ENCODE results near the gene ZNF436.

The ZNF436 gene

DNA sequence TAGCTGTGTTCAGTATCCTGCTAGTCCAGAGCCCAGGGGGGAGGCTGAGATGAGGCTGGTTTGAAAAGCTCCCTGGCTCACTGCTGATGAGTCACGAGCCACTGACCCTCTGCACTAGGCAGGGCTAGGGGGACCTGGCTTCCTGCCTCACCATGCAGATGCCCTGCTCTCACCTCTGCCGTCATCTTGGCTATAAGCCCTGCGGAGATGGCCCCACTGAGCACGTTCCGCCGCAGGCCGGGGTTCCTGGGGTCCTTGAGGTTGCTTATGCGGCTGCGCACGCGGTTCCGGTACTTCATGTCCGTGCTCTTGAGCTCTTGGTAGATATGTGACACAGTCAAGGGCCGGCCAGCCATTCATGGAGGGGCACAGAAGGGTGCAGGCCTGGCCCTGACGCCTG, 24.1 kb upstream of the ZNF436 start:
- H3K18ac ChIP-seq (ENCODE audit: low read depth in 1 of 2, low read length in 2 of 2): peak overlapping the region; percentile 92 to 94
- peak overlapping the region; percentile 84 for H3K9ac ChIP-seq (ENCODE audit: low read length)
- H3K79me1 ChIP-seq (replicated peaks; ENCODE audit: low read length, poor library complexity, severe bottlenecking): no peaks in the 10 kb centered on the region
- peak overlapping the region; percentile 89 for H3K27ac ChIP-seq (ENCODE audit: low read length, poor library complexity, severe bottlenecking)
- H4K91ac ChIP-seq (ENCODE audit: low read length): peak overlapping the region; percentile 99
- peak overlapping the region; percentile 12 for H2BK15ac ChIP-seq (ENCODE audit: low read depth, poor library complexity, severe bottlenecking)
- H3K4me2 ChIP-seq (ENCODE audit: low read length, poor library complexity, severe bottlenecking): no peak overlapping the region
- peak overlapping the region; percentile 67 for H2BK120ac ChIP-seq (ENCODE audit: low read depth, low read length)
- peak overlapping the region; percentile 59 for H2BK5ac ChIP-seq (ENCODE audit: low read depth, low read length, poor library complexity, severe bottlenecking)
- H3K4me1 ChIP-seq (ENCODE audit: control insufficient read depth, insufficient read depth, low read depth, low read length): peaks cover 14% of the 10 kb centered on the region
- H3K27me3 ChIP-seq (ENCODE audit: control insufficient read depth in 1 of 2, insufficient read depth in 1 of 2, low read length in 2 of 2): no peaks in the 10 kb centered on the region
- H2AFZ ChIP-seq (ENCODE audit: low read depth, low read length): no peak overlapping the region
- H3K14ac ChIP-seq (ENCODE audit: low read length in 2 of 2): no peak overlapping the region
- peak overlapping the region; percentile 91 for H4K8ac ChIP-seq (ENCODE audit: low read length)
- peak overlapping the region; percentile 77 to 96 for H3K4ac ChIP-seq (ENCODE audit: low read depth in 1 of 2, low read length in 2 of 2)
- peak overlapping the region in 1 of 2 experiments; percentile 30 for H3K4me3 ChIP-seq (ENCODE audit: insufficient read depth in 1 of 2, low read depth in 1 of 2, low read length in 2 of 2)
- H3K36me3 ChIP-seq (ENCODE audit: control insufficient read depth in 1 of 2, insufficient read depth in 2 of 2, low read depth in 1 of 2, low read length in 2 of 2): peaks cover 0 to 30% of the 10 kb centered on the region in 2 experiments
- H3K23ac ChIP-seq (ENCODE audit: low read length in 2 of 2): no peak overlapping the region
- H2AK5ac ChIP-seq (ENCODE audit: low read length, severe bottlenecking): peak overlapping the region; percentile 74
- no peaks in the 10 kb centered on the region for H3K9me3 ChIP-seq (ENCODE audit: control insufficient read depth, low read length)
- 16% methylated on average over 15 of the region's 15 CpGs for whole genome bisulfite sequencing
- peak overlapping the region; percentile 69 to 100 for H2BK12ac ChIP-seq (ENCODE audit: low read length in 2 of 2)
- DNase-seq: peak; percentile 95

GRCh38 chr1:23392125-23392855, 22.7 kb upstream of the ZNF436 start:
- Histone ChIP-seq H3K4me3 (ENCODE audit: insufficient read depth in 1 of 2, low read depth in 1 of 2, low read length in 2 of 2) (no peak overlapping the region), H4K91ac (ENCODE audit: low read length) (peak overlapping the region; percentile 95), H3K4me1 (ENCODE audit: control insufficient read depth, insufficient read depth, low read depth, low read length) (peaks cover 14% of the 10 kb centered on the region), H3K79me1 (replicated peaks; ENCODE audit: low read length, poor library complexity, severe bottlenecking) (no peaks in the 10 kb centered on the region), H4K8ac (ENCODE audit: low read length) (peak overlapping the region; percentile 5), H3K23ac (ENCODE audit: low read length in 2 of 2) (no peak overlapping the region), H3K14ac (ENCODE audit: low read length in 2 of 2) (peak overlapping the region in 1 of 2 experiments; percentile 55), H2BK5ac (ENCODE audit: low read depth, low read length, poor library complexity, severe bottlenecking) (no peak overlapping the region), H2BK12ac (ENCODE audit: low read length in 2 of 2) (peak overlapping the region; percentile 38 to 98), H3K9ac (ENCODE audit: low read length) (no peak overlapping the region), H2BK120ac (ENCODE audit: low read depth, low read length) (no peak overlapping the region), H3K27ac (ENCODE audit: low read length, poor library complexity, severe bottlenecking) (no peak overlapping the region), H3K27me3 (ENCODE audit: control insufficient read depth in 1 of 2, insufficient read depth in 1 of 2, low read length in 2 of 2) (no peaks in the 10 kb centered on the region), H2AFZ (ENCODE audit: low read depth, low read length) (no peak overlapping the region), H2AK5ac (ENCODE audit: low read length, severe bottlenecking) (peak overlapping the region; percentile 13), H3K9me3 (ENCODE audit: control insufficient read depth, low read length) (no peaks in the 10 kb centered on the region), H3K36me3 (ENCODE audit: control insufficient read depth in 1 of 2, insufficient read depth in 2 of 2, low read depth in 1 of 2, low read length in 2 of 2) (peaks cover 0 to 27% of the 10 kb centered on the region in 2 experiments), H2BK15ac (ENCODE audit: low read depth, poor library complexity, severe bottlenecking) (no peak overlapping the region), H3K18ac (ENCODE audit: low read depth in 1 of 2, low read length in 2 of 2) (peak overlapping the region; percentile 3 to 90), H3K4me2 (ENCODE audit: low read length, poor library complexity, severe bottlenecking) (no peak overlapping the region), H3K4ac (ENCODE audit: low read depth in 1 of 2, low read length in 2 of 2) (peak overlapping the region in 1 of 2 experiments; percentile 5)
- 76% methylated on average over 1 of the region's 2 CpGs for WGBS
- peak; percentile 24 for DNase-seq

DNA sequence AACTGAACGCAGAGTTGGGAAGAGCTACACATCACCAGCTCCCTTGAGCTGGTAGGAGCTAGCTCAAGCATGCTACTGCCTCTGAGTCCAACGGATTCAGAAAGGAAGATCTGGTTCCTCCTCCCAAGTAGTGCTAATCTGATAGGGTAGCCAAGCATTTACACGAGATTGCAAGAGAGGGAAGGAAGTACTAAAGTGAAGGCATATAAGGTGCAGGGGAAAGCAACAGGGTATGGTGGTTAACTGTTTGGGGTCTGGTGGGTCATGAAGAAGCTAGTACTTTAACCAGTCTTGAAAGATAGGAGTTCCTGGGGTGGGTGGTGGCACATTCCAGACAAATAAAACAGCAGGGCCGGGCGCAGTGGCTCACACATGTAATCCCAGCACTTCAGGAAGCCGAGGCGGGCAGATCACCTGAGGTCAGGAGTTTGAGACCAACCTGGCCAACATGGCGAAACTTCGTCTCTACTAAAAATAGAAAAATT, 20.2 kb upstream of the ZNF436 start:
- no peak overlapping the region for H3K4me3 ChIP-seq (ENCODE audit: insufficient read depth in 1 of 2, low read depth in 1 of 2, low read length in 2 of 2)
- H3K36me3 ChIP-seq (ENCODE audit: control insufficient read depth in 1 of 2, insufficient read depth in 2 of 2, low read depth in 1 of 2, low read length in 2 of 2): peaks cover 4 to 23% of the 10 kb centered on the region in 2 experiments
- H2BK15ac ChIP-seq (ENCODE audit: low read depth, poor library complexity, severe bottlenecking): no peak overlapping the region

GRCh38 chr1:23387494-23387893, 17.9 kb upstream of the ZNF436 start:
- no peak overlapping the region for H3K4me2 ChIP-seq (ENCODE audit: low read length, poor library complexity, severe bottlenecking)
- H2BK15ac ChIP-seq (ENCODE audit: low read depth, poor library complexity, severe bottlenecking): no peak overlapping the region
- no peak overlapping the region for H3K27ac ChIP-seq (ENCODE audit: low read length, poor library complexity, severe bottlenecking)
- no peak overlapping the region for H3K23ac ChIP-seq (ENCODE audit: low read length in 2 of 2)
- no peak overlapping the region for H3K14ac ChIP-seq (ENCODE audit: low read length in 2 of 2)
- H2AK5ac ChIP-seq (ENCODE audit: low read length, severe bottlenecking): no peak overlapping the region
- H3K4me1 ChIP-seq (ENCODE audit: control insufficient read depth, insufficient read depth, low read depth, low read length): peaks cover 8% of the 10 kb centered on the region
- no peak overlapping the region for H2AFZ ChIP-seq (ENCODE audit: low read depth, low read length)
- no peak overlapping the region for H3K9ac ChIP-seq (ENCODE audit: low read length)
- no peak overlapping the region for H3K4ac ChIP-seq (ENCODE audit: low read depth in 1 of 2, low read length in 2 of 2)
- peak overlapping the region; percentile 43 for H4K91ac ChIP-seq (ENCODE audit: low read length)
- no peak overlapping the region for H3K4me3 ChIP-seq (ENCODE audit: insufficient read depth in 1 of 2, low read depth in 1 of 2, low read length in 2 of 2)
- peak overlapping the region in 1 of 2 experiments; percentile 14 for H3K18ac ChIP-seq (ENCODE audit: low read depth in 1 of 2, low read length in 2 of 2)
- peak overlapping the region; percentile 13 for H4K8ac ChIP-seq (ENCODE audit: low read length)
- no peak overlapping the region for H2BK5ac ChIP-seq (ENCODE audit: low read depth, low read length, poor library complexity, severe bottlenecking)
- peak overlapping the region in 1 of 2 experiments; percentile 61 for H2BK12ac ChIP-seq (ENCODE audit: low read length in 2 of 2)
- H3K27me3 ChIP-seq (ENCODE audit: control insufficient read depth in 1 of 2, insufficient read depth in 1 of 2, low read length in 2 of 2): no peaks in the 10 kb centered on the region
- H2BK120ac ChIP-seq (ENCODE audit: low read depth, low read length): no peak overlapping the region
- no peaks in the 10 kb centered on the region for H3K79me1 ChIP-seq (replicated peaks; ENCODE audit: low read length, poor library complexity, severe bottlenecking)
- peaks cover 2% of the 10 kb centered on the region for H3K9me3 ChIP-seq (ENCODE audit: control insufficient read depth, low read length)
- peaks cover 10 to 36% of the 10 kb centered on the region in 2 experiments for H3K36me3 ChIP-seq (ENCODE audit: control insufficient read depth in 1 of 2, insufficient read depth in 2 of 2, low read depth in 1 of 2, low read length in 2 of 2)
- DNase-seq: no peak
- WGBS: 94% methylated on average over 8 of the region's 8 CpGs

More for the DNA sequence above, 20.2 kb upstream of the ZNF436 start:
- H3K4ac ChIP-seq (ENCODE audit: low read depth in 1 of 2, low read length in 2 of 2): no peak overlapping the region
- no peak overlapping the region for H4K8ac ChIP-seq (ENCODE audit: low read length)
- H4K91ac ChIP-seq (ENCODE audit: low read length): peak overlapping the region; percentile 29
- H3K9me3 ChIP-seq (ENCODE audit: control insufficient read depth, low read length): no peaks in the 10 kb centered on the region
- H3K4me2 ChIP-seq (ENCODE audit: low read length, poor library complexity, severe bottlenecking): no peak overlapping the region
- peak overlapping the region in 1 of 2 experiments; percentile 30 for H3K18ac ChIP-seq (ENCODE audit: low read depth in 1 of 2, low read length in 2 of 2)
- no peak for DNase-seq
- peaks cover 16% of the 10 kb centered on the region for H3K4me1 ChIP-seq (ENCODE audit: control insufficient read depth, insufficient read depth, low read depth, low read length)
- 74% methylated on average over 9 of the region's 9 CpGs for WGBS
- H3K27ac ChIP-seq (ENCODE audit: low read length, poor library complexity, severe bottlenecking): no peak overlapping the region
- H3K27me3 ChIP-seq (ENCODE audit: control insufficient read depth in 1 of 2, insufficient read depth in 1 of 2, low read length in 2 of 2): no peaks in the 10 kb centered on the region
- H2AK5ac ChIP-seq (ENCODE audit: low read length, severe bottlenecking): no peak overlapping the region
- no peak overlapping the region for H3K14ac ChIP-seq (ENCODE audit: low read length in 2 of 2)
- H3K9ac ChIP-seq (ENCODE audit: low read length): no peak overlapping the region
- H2AFZ ChIP-seq (ENCODE audit: low read depth, low read length): no peak overlapping the region
- H2BK120ac ChIP-seq (ENCODE audit: low read depth, low read length): peak overlapping the region; percentile 65
- no peak overlapping the region for H2BK5ac ChIP-seq (ENCODE audit: low read depth, low read length, poor library complexity, severe bottlenecking)
- no peak overlapping the region for H2BK12ac ChIP-seq (ENCODE audit: low read length in 2 of 2)
- H3K23ac ChIP-seq (ENCODE audit: low read length in 2 of 2): no peak overlapping the region
- H3K79me1 ChIP-seq (replicated peaks; ENCODE audit: low read length, poor library complexity, severe bottlenecking): no peaks in the 10 kb centered on the region
